Ovary (tissue), 3 donors: Measurements from ENCODE around the gene DOCK2.

Experiments
- POLR2A ChIP-seq: fragments of 450-650 bp; IDR thresholded peaks from one replicate; pipeline ENCODE4 v1.6.1; 2017; ENCODE audit warnings: antibody characterized with exemption, mild to moderate bottlenecking, moderate library complexity
- TF ChIP-seq, protein P1 (sequence below), 3 donors: fragments of 450-650 bp in 2 of 3; fragments of 200-600 bp in 1 of 3; IDR thresholded peaks; one replicate each; pipeline versions ENCODE4 v1.5.1 to v1.8.0; 2016 to 2022; ENCODE audit warnings: antibody characterized with exemption in 3 of 3, mild to moderate bottlenecking in 1 of 3
- donor health status: DM: no; HTN: no; CAD: no.

DNA sequence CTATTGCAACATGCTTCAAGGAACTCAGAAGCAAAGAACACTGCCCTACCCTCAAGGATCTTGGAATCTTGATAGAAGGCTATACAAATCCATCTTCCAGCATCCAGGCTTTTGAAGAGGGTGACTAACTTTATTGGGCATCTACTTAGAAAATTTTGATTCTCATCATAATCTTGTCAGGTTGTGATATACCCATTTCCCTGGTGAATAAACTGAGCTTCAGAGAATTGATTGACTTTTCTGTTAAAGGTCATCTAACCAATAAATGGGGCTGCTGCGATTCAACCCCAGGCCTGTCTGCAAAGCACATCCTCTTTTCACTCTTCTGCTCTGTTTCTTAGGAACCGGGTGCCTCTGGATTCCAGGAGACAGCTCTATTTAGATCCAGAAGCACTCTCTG is 363.1 kb downstream of the DOCK2 start:
- TF ChIP-seq, protein P1, sequence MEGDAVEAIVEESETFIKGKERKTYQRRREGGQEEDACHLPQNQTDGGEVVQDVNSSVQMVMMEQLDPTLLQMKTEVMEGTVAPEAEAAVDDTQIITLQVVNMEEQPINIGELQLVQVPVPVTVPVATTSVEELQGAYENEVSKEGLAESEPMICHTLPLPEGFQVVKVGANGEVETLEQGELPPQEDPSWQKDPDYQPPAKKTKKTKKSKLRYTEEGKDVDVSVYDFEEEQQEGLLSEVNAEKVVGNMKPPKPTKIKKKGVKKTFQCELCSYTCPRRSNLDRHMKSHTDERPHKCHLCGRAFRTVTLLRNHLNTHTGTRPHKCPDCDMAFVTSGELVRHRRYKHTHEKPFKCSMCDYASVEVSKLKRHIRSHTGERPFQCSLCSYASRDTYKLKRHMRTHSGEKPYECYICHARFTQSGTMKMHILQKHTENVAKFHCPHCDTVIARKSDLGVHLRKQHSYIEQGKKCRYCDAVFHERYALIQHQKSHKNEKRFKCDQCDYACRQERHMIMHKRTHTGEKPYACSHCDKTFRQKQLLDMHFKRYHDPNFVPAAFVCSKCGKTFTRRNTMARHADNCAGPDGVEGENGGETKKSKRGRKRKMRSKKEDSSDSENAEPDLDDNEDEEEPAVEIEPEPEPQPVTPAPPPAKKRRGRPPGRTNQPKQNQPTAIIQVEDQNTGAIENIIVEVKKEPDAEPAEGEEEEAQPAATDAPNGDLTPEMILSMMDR (IDR thresholded peaks at IDR 0.05), result no peak
- TF ChIP-seq POLR2A, result no peak
